Measurements from ENCODE around the gene ARPC1B.
A peak's percentile ranks its signal among the peaks of the same experiment; 100 is the strongest.

Gene ARPC1B

DNA sequence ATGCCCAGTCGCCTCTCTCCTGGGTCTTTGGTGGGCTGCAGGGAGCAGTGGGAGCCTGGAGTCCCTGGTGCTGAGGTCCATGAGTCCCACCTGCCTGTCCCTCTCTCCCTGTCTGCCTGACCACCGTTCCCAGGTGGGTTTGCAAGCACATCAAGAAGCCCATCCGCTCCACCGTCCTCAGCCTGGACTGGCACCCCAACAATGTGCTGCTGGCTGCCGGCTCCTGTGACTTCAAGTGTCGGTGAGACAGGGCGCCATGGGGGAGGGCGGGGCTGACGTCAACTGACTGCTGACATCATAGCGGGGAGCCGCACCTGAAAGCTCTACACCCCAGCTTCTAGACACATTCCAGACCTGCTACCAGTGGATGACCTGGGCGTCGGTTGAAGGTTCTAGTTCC lies 15.2 kb downstream of the ARPC1B start:
- DNase-seq (ENCODE audit: low read depth): no peak

GRCh38 chr7:99390941-99391602 lies 16.5 kb downstream of the ARPC1B start:
- DNase-seq (ENCODE audit: low read depth): no peak

DNA sequence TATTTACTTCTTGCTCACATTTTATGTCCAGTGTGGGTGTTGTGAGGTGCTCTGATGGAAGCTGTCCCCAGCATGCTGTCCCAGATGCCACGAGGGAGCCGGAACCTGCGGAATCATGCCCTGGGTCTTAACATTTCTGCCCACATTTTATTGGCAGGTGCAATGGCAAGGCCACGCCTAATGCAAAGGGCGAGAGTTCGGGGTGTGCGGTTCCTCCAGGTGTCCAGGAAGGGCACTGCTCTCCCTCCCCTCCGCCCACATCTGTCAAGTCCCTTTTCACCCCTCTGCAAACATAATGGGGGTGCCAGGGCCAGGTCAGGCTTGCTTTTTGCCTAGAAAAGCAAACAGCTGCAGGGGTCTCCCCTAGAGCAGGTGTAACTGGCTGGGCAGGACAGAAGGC lies 17.5 kb downstream of the ARPC1B start:
- DNase-seq (ENCODE audit: low read depth): no peak

GRCh38 chr7:99392659-99393354 lies 18.3 kb downstream of the ARPC1B start:
- DNase-seq (ENCODE audit: low read depth): no peak

- no peak for DNase-seq (ENCODE audit: low read depth)
Measured at GRCh38 chr7:99393355-99394187, 19.0 kb downstream of the ARPC1B start.

DNA sequence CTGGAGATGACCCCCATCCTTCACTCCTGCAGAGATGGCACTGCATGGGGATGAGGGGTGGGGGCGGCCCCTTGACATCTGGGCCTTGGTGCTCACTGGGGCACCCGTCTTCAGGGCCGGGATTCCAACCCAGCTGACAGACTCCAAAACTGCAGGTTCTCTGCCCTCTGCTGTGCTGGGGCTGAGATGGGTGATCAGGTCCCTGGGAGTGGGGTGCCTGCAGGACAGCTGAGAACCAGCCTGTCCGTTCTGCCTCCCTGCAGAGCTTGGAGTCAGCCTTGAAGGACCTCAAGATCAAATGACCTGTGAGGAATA lies 19.6 kb downstream of the ARPC1B start:
- DNase-seq (ENCODE audit: low read depth): no peak

DNA sequence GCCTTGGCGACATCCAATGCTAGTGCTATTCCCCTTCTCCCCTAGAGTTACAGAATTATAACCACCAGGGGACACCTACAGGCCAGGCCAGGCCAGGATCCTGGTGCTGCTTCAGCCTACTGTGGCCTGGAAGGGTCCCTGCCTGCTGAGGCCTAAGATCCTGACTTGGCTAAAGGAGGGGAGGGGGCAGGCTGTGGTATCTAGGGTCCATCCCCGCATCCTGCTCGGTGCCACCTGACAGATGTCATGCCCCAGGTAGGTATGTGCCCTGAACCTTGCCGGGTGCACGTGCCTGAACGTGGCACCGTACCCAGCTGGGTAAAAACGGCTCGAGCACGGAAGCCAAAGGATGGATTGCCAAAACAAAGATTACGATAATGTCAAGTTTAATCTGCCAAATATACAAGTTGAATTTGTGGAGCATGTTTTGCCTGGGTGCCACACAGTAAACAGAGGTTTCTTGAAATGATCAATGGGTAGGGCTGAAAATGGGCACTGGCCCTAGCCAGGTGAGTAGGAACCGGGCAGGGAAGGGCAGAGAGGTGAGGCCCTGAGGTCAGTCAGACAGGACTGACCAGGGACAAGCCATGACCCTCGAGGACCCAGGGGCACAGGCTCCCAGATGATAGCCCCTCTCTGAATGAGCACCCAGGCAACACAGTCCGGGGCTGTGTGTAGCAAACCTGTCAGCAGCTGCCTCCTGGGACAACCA lies 21.2 kb downstream of the ARPC1B start:
- DNase-seq (ENCODE audit: low read depth): no peak

DNA sequence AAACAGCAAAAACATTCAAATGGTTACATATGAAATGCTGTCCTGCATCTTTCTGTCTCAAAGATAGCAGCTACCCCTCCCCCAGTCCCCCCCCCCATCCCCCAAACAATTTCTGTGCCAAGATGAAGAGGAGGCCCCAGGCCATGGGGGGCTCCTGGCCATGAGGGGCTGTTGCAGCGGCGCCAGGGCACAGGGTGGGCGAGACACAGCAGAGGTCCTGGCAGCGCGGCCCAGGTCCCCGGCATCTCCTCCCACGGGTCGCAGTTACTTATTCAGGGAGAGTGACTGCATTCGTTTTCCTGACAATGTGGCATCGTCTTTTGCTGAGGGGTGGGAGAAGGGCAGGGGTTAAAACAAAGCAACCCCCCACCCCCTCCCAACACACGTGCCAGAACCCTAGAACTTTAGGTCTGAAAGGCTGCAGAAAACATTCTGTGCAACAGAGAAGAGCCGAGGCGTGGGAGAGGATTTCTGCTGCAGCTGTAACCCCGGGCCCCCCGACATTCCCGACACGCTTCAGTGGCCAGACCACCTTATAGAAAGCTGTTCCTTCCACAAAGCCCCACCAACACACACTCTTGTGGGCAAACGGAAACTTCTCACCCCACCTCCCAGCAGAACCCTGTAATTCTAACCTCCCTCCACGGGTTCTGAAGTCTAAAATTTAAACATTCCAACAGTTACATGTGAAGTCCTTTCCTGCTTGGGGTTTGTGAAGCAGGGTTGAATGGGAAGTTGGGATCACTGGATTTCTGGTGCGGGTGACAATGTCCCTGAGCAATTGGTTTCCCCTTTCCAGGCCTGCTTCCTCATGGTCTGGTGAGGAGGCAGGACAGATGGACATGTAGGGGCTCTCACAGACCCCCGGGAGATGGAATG lies 22.1 kb downstream of the ARPC1B start:
- DNase-seq (ENCODE audit: low read depth): no peak

GRCh38 chr7:99397297-99397983 lies 22.9 kb downstream of the ARPC1B start:
- no peak for DNase-seq (ENCODE audit: low read depth)

- DNase-seq (ENCODE audit: low read depth): no peak
Measured at GRCh38 chr7:99398891-99399445, 24.4 kb downstream of the ARPC1B start.

GRCh38 chr7:99399597-99399996 lies 25.1 kb downstream of the ARPC1B start:
- no peak for DNase-seq (ENCODE audit: low read depth)

GRCh38 chr7:99402854-99403253 lies 28.3 kb downstream of the ARPC1B start:
- no peak for DNase-seq (ENCODE audit: low read depth)

DNA sequence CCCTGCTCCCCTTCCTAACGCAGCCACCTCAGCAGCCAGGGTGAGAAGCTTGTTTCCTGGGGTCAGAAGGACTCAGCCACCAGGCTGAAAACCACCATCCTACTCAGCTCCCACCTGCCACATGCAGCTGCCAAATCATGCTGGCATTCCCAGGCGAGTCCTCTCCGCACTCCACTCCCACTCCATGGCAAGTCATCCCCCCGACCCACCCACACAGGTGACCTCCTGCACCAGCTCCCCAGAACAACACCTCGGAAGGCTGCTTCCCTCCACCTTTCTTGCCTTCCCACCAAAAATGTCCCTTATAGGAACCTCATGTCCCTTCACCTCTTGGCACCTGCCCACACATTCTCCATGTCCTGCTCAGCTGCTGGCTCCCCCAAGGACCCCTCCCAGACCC lies 29.2 kb downstream of the ARPC1B start:
- DNase-seq (ENCODE audit: low read depth): no peak

GRCh38 chr7:99404235-99404976 lies 29.9 kb downstream of the ARPC1B start:
- no peak for DNase-seq (ENCODE audit: low read depth)

- no peak for DNase-seq (ENCODE audit: low read depth)
Measured at GRCh38 chr7:99404977-99405320, 30.4 kb downstream of the ARPC1B start.

GRCh38 chr7:99406557-99406956 lies 32.0 kb downstream of the ARPC1B start:
- no peak for DNase-seq (ENCODE audit: low read depth)

DNA sequence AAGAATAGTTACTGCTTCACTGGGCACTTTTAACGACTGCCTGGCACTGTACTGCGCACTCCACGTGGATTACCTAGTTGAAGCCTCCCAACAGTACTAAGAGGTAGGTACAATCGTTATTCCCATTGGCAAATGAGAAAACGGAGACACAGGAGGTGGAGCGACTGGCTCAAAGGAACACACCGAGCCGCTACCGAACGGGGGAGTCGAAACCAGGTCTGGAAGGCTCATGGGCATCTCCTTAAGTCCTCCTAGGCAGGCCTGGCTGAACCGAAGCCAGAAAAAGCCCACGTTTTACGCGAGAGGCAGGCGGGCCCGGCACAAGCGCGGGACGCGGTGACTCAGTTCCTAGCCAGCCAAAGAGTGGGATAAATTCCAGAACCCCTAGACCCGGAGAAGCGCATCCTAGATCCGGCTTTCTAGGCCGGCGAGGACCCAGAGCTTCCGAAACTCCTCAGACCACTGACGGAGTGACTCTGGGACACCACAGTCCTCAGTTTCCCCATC lies 33.4 kb downstream of the ARPC1B start:
- DNase-seq (ENCODE audit: low read depth): peak; percentile 40

DNA sequence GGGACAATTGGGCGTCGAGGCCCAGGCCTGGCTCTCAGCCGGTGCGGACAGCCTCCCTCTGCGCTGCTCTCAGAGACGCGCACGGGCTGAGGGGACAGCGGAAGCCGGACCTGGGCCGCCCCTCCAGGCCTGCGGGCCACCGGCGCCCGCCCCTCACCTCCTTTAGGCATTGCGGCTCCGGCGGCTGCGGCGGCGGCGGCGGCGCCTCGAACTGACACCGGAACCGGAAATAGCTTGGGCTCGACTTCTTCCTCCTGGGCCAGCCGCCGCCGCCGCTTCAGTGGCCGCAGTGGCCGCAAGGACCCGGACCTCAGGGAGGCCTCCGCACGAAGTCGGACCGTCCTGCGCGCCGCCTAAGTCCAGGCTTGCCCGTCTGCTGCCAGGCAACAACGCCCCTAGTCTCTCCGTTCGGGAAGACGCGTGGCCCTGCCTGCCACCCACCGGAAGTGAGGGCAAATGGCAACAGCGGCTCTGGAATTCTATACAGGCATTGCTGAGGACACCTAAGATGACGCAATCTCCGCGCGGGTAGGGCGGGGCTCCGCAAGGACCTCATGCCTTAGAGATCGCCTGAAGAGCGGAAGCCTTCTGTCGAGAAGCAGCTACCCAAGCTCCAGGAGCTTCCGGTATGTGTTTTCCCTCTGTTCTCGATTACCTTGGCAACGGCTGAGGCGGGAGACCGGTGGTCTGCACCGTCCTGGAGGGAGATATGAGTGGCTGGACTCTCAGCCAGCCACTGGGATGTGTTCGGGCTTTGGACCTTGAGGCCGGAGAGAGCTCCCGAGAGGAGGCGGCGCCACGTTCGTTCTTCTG lies 34.1 kb downstream of the ARPC1B start, which contains the start of the genes BUD31 and PDAP1:
BUD31 (plus strand) TSS at position 591 of the 813 bp plus-strand sequence. CDS start 2,124 bp downstream, outside the sequence.
PDAP1 (minus strand) TSS at position 219 of the 813 bp plus-strand sequence; CDS start at position 170, 49 bp downstream.
- peak; percentile 80 for DNase-seq (ENCODE audit: low read depth)

DNA sequence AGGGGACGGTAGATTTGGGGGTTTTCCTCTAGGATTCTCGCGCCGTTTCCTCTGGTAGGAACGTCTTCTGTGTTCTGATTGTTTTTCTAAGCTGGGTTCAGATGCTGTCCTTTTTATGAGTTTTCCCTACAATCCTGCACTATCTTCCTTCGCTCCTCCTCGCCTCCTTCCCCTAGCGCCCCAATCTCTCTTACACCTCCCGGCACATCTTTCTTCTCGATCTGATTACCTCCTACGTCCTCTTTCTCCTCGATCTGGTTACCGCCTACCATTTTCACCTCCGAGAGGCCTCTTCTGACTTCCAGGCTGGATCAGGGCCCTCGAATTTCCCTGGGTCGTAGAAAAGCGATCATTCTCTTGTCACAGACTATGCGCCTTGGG lies 34.7 kb downstream of the ARPC1B start:
- DNase-seq (ENCODE audit: low read depth): no peak

Measured in non-pigmented ciliary epithelial cell (primary cell).